ENCODE measurements around the gene SLC35G1.

The SLC35G1 gene, protein sequence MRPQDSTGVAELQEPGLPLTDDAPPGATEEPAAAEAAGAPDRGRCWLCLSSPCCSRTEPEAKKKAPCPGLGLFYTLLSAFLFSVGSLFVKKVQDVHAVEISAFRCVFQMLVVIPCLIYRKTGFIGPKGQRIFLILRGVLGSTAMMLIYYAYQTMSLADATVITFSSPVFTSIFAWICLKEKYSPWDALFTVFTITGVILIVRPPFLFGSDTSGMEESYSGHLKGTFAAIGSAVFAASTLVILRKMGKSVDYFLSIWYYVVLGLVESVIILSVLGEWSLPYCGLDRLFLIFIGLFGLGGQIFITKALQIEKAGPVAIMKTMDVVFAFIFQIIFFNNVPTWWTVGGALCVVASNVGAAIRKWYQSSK

DNA sequence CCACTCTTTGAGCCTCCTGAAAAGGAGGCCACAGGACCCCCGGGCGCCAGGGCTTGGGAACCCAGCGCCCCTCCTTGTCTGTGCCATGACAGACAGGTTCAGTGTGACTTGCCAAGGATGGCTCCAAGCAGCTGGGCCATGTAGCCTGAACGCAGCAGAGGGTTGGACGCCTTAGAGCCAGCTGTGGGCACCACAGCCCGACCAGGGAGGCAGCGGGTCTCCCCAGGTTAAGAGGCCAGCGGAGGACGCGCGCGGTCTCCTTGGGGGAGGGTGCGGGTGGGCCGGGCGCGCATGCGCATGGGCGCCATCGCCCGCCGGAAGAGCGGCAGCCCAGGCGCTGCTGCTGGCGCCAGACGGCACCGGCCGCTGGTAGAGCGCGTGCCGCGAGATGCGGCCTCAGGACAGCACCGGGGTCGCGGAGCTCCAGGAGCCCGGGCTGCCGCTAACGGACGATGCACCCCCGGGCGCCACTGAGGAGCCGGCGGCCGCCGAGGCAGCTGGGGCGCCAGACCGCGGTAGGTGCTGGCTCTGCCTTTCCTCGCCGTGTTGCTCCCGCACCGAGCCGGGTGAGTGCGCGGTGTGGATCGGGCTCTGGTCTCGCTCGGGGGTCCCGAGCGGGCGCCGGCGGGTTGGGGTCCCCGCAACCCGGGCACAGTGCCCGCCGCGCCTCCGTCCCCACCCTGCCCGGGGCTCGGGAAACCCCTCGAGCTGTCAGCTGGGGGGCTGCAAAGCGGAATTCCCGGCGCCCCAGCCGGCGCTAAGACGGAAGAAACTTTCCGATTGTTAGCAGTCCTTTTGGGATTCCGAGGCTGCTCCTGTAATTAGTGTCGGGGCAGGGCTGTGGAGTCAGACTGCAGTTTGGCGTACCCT is at the start of gene SLC35G1:
TSS of gene SLC35G1 (plus strand) at position 333 of the 870 bp plus-strand sequence. CDS start at position 389, 56 bp downstream.
- peak; percentile 47 to 50 for DNase-seq (ENCODE audit: low read depth in 2 of 2)

GRCh38 chr10:93844979-93845626 is 48.7 kb upstream of the SLC35G1 start:
- no peak for DNase-seq (ENCODE audit: low read depth in 2 of 2)

GRCh38 chr10:93849593-93849992 is 44.2 kb upstream of the SLC35G1 start:
- DNase-seq (ENCODE audit: low read depth in 2 of 2) = no peak

- no peak for DNase-seq (ENCODE audit: low read depth in 2 of 2)
Observed at GRCh38 chr10:93850031-93851015, 43.5 kb upstream of the SLC35G1 start.

- no peak for DNase-seq (ENCODE audit: low read depth in 2 of 2)
Observed at GRCh38 chr10:93851169-93851568, 42.6 kb upstream of the SLC35G1 start.

DNA sequence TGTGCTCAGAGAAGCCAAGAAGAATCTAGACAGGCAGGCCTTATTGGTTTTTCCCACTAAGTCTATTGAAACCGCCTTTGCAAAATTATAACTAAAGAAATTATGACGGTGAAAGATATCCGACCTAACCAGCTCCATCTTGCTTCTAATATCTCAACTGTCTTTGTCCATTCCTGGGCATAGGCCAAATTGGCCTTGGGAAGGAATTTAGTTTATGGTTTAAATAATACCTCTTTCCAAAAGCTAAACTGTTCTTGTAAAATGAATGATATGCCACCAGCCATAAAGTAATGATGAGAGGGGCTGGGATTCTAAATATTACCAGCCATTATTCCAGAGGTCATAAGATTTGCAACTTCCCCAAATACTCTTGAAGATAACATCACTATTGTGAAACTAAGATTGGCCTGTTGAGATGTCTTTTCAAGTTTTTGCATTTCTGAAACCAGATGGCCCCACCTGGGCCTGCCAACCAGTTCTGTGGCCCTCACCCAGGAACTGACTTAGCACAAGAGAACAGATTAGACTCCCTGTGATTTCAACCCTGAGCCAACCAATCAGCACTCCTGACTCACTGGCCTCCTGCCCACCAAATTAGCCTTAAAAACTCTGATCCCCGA is 41.2 kb upstream of the SLC35G1 start:
- no peak for DNase-seq (ENCODE audit: low read depth in 2 of 2)

DNA sequence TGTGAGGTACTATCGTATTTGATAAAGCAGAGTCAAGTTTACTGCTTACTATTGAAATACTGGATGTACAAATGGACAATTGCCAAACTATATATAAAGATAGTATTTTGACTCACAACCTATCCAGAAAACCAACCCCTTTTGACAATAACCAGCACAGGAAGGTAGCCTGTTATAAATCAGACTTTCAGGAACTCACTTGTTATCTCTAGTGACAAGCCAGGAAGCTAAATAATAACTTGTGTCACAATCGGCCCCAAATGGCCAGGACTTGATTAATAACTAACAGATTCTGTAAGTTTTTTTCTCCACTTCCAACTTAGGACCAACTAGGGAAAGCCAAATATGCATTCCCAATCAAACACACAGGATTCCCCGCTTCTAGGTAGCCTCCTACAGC is 38.8 kb upstream of the SLC35G1 start:
- DNase-seq (ENCODE audit: low read depth in 2 of 2) = no peak

- no peak for DNase-seq (ENCODE audit: low read depth in 2 of 2)
Observed at GRCh38 chr10:93856349-93857145, 37.2 kb upstream of the SLC35G1 start.

GRCh38 chr10:93859049-93859655 is 34.6 kb upstream of the SLC35G1 start:
- no peak for DNase-seq (ENCODE audit: low read depth in 2 of 2)

DNA sequence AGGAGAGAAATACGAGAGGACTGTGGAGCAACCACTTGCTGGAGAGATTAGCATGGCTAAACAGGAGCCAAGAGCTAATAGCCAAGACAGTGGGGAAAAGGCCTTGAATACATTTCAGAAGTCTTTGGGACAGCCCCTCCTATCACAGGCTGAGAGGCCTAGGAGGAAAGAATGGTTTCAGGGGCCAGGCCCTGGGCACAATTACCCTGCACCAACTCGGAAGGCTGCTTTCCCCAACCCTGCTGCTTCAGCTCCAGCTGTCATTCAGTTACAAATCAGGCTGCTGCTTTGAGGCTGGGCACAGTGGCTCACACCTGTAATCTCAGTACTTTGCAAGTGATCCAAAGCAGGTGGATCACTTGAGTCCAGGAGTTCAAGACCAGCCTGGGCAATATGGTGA is 32.0 kb upstream of the SLC35G1 start:
- no peak for DNase-seq (ENCODE audit: low read depth in 2 of 2)

DNA sequence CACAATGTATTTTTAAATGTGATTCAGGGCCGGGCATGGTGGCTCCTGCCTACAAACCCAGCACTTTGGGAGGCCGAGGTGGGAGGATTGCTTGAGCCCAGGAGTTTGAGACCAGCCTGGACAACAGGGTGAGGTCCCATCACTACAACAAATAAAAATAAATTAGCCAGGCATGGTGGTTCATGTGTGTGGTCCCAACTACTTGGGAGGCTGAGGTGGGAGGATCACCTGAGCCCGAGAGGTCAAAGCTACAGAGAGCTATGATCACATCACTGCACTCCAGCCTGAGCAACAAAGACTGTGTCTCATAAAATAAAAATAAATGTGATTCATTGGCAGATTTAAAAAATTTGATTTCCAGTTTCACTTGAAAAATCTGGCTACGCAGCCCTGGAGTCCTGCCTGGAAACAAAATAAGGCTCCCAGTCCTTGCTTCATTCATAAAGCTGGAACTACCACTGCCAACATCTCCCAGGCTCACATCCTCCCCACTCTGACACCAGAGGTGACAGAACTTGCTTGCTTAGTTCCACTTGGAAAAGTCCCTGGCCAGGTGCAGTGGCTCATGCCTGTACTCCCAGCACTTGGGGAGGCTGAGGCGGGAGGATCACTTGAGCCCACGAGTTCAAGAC is 27.9 kb upstream of the SLC35G1 start:
- DNase-seq (ENCODE audit: low read depth in 2 of 2) = no peak

DNA sequence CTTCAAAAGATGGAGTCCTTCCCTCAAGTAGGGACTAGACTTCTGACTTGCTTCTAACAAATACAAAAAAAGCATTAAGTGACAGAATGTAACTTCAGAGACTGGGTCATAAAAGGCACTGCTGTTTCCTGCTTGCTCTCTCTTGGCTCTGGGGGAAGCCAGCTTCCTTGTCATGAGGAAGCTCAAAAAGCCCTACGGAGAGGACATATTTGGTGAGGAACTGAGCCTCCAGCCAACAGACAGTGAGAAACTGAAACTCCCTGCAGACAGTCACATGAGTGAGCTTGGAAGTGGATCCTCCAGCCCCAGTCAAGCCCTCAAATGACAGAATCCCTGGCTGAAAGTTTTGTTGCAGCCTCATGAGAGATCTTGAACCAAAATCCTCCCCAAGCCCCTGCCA is 26.3 kb upstream of the SLC35G1 start:
- DNase-seq (ENCODE audit: low read depth in 2 of 2) = no peak

- no peak for DNase-seq (ENCODE audit: low read depth in 2 of 2)
Observed at GRCh38 chr10:93871671-93872204, 22.0 kb upstream of the SLC35G1 start.

DNA sequence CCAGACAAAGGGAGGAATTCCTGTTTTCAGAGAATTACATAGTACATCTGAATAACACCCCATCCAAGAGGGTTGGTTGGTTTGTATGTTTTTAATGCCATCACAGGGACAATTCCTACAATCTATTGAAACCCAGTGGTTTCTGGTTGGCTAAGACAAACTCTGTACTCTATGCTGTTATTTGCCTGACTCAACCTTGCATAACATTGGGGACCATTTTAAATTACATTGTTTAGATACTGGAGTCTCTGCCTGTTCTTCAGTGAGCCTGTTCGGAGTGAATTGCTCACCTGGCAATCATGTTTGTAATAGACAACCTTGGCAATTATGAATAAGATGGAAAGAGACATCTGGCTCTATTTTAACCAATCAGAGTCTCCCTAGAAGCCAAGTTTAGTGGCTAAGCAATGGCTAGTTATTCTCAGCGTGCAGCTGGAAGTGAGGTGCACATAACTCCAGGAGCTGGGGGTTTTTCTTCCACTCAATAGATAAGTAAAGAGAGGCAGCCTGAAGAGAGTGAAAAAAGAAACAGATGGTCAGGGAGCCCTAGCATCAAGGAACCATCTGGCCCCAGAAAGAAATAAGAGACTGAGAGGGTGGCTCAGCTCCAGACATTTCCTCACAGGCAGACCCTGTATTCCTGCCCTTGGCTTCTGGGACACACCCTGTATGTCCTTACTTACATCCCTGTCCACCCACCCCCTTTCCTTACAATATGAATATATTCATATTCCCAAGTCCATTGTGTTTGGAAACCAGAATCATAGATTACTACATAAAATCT is 21.2 kb upstream of the SLC35G1 start:
- no peak for DNase-seq (ENCODE audit: low read depth in 2 of 2)

DNA sequence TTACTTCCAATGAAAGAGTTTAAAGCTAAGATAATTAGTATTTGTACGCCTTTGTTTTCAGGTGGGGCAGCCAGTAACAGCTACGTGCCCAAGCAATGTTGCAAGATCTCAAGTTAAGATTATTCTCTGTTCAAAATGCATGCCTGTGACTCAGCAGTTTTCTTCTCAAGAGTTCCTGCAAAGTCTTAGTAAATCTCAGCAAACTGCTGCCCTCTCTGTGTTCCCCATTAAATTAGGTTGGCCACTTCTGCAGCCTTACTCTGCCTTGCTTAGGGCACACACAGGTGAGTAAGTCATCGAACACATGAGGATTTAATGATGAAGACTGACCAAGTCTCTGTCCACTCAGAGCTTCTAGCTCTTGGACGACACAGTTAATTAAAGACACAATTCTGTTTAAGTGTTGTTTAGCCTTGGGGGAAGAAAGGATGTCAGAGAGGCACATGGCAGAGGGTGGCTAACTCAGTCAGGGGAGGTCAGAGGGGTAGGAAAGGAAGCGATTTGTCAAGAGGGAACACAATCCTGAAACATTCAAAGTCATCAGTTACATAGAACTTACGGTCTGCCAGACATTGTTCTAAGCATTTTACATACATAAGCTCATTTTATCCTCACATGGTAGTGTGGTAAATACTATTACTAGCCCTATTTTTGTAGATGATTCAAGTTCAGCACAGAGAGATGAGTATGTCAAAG is 20.2 kb upstream of the SLC35G1 start:
- DNase-seq (ENCODE audit: low read depth in 2 of 2) = no peak

- DNase-seq (ENCODE audit: low read depth in 2 of 2) = no peak
Observed at GRCh38 chr10:93874309-93875031, 19.3 kb upstream of the SLC35G1 start.

GRCh38 chr10:93875032-93875358 is 18.8 kb upstream of the SLC35G1 start:
- no peak for DNase-seq (ENCODE audit: low read depth in 2 of 2)

Measured in stimulated activated CD4-positive, alpha-beta T cell treated with anti-CD3 and anti-CD28 coated beads, Interleukin-1b, Interleukin-23, amount 100 ng/mL, for 1 hour (primary cell).